COLO829 (cell line): ENCODE data around the gene XPNPEP1.
"Not testable (repeated sequence)": the region's sequence is repeated elsewhere in the genome, so short reads cannot be mapped to it uniquely, and the experiment has no call there.

Experiments
- DNase-seq: peaks from one replicate; pipeline ENCODE4 v3.0.0; 2012; ENCODE audit warnings: low spot score

XPNPEP1 gene

GRCh38 chr10:109924087-109924486 lies 776 bp upstream of the XPNPEP1 start:
- DNase-seq, result no peak

GRCh38 chr10:109922358-109922975 lies 844 bp downstream of the XPNPEP1 start:
- no peak for DNase-seq

GRCh38 chr10:109920016-109920415 lies 3.3 kb downstream of the XPNPEP1 start:
- DNase-seq, result no peak

- no peak for DNase-seq
Measured at GRCh38 chr10:109919220-109919619, 4.1 kb downstream of the XPNPEP1 start.

- DNase-seq, result not testable (repeated sequence)
Measured at GRCh38 chr10:109918707-109919106, 4.6 kb downstream of the XPNPEP1 start.

GRCh38 chr10:109915566-109915965 lies 7.7 kb downstream of the XPNPEP1 start:
- no peak for DNase-seq

GRCh38 chr10:109914966-109915365 lies 8.3 kb downstream of the XPNPEP1 start:
- no peak for DNase-seq

GRCh38 chr10:109913306-109913892 lies 9.9 kb downstream of the XPNPEP1 start:
- no peak for DNase-seq

GRCh38 chr10:109912335-109913281 lies 10.7 kb downstream of the XPNPEP1 start:
- DNase-seq, result no peak

GRCh38 chr10:109911903-109912302 lies 11.4 kb downstream of the XPNPEP1 start:
- no peak for DNase-seq

- no peak for DNase-seq
Measured at GRCh38 chr10:109906316-109906715, 17.0 kb downstream of the XPNPEP1 start.

- no peak for DNase-seq
Measured at GRCh38 chr10:109904397-109904796, 18.9 kb downstream of the XPNPEP1 start.

- no peak for DNase-seq
Measured at GRCh38 chr10:109902992-109903947, 20.0 kb downstream of the XPNPEP1 start.

GRCh38 chr10:109899356-109900331 lies 23.7 kb downstream of the XPNPEP1 start:
- DNase-seq, result no peak

- no peak for DNase-seq
Measured at GRCh38 chr10:109898666-109899355, 24.5 kb downstream of the XPNPEP1 start.

GRCh38 chr10:109898007-109898406 lies 25.3 kb downstream of the XPNPEP1 start:
- no peak for DNase-seq

GRCh38 chr10:109895848-109896247 lies 27.5 kb downstream of the XPNPEP1 start:
- DNase-seq, result no peak

GRCh38 chr10:109895095-109895818 lies 28.1 kb downstream of the XPNPEP1 start:
- DNase-seq, result no peak

- DNase-seq, result no peak
Measured at GRCh38 chr10:109894516-109894915, 28.8 kb downstream of the XPNPEP1 start.
